ENCODE data around the gene CXCL12.

CXCL12 gene

DNA sequence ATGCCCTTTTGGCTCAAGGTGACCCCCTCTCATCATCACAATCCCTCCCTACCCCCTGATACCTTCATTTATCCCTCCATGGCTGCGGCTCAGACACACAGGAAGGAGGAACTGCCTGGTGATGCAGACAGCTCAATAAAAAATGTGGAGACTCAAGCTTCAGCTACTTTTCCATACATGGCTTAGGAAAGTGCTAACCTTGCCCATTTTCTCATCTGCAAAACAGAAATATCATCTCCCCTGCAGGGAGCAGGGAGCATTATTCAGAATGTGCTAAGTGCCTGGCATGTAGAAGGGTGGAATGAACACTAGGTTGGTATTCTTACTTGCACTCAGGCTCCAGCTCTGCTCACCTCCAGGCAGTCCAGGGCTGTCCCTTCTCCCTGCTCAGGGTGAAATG is 23.8 kb downstream of the CXCL12 start:
- no peak for DNase-seq

DNA sequence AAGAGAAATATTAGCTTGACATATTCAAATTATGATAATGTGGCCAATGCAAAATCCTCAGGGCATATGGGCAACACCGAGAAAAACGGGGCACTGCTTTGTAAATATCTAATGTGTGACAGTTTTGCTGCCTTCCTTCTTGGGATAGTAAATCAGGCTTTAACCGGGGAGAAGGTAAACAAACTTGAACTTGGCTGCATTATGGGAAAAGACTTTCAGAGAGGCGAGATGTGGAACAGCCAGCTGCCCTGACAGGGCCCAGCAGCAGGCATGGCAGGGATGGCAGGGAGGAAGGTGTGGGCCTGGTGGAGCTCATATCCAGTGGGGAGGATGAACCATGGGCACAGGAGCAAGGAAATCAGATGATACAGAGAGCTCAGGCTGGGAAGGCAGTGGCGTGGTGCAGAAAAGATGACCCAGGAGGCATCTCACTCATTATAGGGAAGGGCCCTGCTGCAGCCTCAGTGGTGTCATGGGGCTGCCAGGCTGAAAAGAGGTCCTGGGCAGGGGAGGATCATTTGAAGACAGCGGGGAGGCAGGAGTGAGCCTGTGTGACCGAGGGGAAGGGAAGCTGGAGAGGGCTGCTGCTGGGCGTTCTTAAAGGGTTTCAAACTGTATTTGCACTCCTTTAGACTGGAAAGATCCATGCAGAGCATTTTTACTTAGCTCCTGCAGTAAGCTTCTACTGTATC is 26.7 kb downstream of the CXCL12 start:
- no peak for DNase-seq

DNA sequence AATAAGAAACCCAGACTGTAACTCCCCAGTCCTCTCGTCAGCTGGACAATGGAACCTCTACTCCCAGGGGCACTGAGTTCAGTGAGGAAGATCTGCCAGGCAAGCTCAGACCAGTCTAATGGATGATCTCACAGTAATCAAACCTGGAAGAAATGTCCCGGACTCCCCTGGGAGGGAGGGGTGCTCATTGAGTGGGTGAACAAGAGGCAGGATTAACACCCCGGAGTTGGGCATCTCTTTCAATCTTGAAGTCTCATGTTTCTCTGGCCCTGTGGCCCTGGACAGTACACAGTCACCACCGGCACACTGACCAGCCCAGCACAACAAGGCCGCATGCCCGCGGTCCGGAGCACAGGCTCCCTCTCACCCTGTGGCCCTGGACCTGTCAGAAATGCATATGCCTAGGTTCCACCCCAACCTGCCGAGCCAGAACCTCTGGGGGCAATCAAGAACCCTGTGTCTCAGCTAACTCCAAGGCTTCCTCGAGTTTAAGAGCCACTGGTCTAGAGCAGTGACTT is 27.8 kb downstream of the CXCL12 start:
- no peak for DNase-seq

DNA sequence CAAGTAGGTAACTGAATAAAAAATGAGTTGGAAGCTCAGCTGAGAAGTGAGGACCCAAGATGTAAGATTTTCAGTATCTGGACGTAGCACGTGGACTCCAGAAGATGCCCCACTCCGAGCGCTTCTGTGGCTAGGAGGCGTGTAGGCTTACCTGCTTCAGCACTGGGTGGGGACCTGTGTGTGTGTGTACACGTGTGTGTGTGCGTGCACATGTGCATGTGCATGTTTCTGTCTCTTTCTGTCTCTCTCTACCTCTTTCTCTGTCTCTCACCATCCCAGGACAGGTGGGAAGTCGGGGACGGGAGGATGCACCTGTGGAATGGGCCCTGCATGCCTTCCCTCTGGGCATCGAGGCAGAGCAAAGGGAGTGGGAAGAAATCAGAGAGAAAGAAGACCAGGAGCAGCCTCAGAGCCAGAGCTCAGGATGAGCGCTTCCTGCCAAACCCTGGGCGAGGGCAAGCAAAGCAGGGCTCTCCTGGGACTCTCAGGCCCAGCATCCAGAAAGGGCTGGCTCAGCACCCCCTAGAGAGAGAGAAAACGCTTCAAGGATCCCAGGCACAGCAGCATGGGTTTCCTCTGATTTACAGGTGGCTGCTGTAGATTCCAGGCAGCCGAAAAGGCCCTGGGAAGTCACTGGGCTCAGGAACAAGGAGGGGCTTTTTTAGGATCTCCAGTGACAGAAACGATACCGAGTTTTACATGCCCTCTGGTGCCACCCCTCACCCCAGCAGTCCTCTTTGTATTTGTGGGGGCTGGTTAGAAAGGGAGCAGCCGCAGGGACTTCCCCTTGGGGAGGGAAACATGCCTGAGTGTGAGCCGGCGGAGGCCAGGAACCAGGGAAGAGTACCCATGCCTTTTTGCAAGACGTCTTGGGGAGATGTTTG is 28.5 kb downstream of the CXCL12 start:
- DNase-seq, result no peak

DNA sequence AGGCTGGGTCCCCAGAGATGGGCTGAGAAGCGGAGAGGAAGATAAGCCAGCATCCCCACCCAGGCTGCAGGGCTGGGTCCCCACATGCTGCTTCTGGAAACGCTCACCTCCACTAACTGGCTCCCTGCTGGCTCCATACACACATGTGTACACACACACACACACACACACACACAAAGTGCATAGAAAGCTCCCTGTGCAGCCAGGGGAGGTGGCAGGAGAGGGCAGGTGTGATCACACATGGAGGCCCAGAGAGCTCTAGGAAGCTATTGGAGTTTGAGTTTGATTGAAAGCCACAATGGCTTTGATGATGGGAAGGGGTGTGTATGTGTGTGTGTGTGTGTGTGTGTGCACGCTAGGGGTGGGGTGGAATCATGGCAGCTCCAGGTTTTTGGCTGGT is 29.3 kb downstream of the CXCL12 start:
- no peak for DNase-seq

DNA sequence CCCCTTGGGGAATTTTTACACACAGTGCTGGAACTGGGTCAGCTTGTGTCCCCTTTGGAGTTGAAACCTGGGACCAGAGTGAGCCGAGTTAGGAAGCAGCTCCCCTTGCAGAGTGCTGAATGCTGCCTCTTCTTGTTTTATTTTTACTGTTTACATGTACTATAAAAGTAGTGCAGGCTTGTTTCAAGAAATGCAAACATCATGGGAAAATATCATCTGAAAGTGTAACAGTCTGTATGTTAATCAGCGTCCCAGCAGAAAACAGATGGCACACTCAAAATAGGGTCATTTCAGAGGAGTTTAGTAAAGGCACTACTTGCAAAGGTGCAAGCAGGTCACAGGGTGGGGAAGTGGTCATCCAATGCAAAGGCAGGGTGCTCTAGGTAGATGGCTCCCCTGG is 30.1 kb downstream of the CXCL12 start:
- no peak for DNase-seq

DNA sequence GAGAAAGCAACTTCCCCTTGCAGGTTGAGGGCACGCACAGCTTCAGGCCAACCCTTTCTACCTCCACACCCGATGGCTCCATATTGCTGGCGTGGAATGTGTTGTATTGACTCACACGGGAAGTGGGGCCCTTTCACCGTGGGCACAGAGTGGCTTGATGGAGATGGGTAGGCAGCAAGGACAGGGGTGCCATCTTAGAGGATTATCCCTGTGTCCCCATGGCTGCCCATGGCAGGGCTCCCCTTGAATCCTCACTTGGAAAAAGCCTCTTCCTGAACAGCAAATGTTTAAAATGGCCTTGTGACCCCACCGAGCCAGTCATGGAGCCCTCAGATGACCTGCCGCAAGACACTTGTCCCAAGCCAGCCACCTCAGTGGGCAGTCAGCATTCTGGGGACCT is 31.2 kb downstream of the CXCL12 start:
- no peak for DNase-seq

DNA sequence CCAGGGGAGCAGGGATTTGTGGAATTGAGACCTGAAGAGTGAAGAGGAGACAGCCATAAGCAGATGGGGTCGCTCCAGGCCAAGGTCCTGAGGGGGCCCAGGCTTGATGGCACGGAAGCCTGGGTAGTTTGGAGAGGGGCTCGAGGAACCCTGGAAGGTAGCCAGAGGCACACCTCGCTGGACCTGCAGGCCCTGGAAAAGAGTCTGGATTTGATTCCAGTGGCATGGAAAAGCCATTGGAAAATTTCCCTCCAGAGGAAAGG is 31.8 kb downstream of the CXCL12 start:
- no peak for DNase-seq

DNA sequence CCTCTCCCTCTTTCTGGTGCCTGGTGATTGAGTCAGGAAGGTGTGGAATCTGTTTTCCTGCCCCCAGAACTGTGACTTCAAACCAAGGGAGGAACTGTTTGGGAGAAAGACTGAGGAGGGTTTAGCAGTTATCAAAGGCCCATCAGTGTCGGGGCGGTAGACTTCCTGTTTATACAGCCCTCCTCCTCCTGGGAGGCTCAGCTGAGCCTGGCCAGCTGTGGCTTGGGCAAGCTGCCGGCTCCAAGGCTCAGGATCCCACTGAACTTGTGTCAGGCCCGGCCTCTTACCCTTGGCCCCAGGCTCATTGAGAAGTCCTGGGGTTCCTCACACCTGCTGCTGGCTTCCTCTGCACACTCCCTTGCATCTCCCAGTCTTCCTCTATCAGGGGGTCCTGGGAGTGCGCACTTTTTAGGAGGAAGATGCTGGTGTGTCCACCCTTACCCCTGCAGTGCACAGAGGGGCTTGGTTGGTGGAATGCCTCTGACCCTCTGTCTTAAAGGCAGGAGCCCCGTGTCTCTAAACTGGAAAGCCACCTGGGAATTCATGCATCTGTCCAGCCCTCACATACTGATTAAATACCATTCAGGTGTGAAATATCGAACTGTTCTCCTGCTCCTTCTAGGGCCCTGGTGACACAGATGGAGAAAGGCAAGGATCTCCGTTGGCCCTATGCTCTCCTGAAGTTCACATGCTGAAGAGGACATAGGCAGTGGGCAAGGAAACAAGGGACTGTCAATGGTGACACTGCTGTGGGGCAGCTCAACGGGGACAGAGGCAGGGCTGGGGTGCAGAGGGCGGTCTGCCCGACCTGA is 32.4 kb downstream of the CXCL12 start:
- no peak for DNase-seq

DNA sequence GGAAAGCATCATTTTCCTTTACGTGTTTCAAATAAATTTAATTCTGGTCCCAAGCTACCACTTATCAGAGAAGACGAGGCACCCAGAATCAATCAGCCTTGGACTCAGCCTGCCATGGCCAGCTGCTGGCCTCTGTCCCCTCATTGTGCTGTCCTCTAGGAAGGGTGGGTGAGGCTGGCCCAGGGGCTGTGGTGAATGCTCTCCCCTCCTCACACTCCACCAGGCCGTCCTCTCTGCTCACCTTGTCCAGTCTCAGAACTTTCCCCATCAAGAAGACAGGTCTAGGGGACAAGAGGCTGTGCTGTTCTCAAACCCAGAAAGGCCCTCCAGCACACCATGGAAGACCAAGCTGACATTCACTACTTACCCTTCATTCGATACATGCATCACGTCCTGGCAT is 36.4 kb downstream of the CXCL12 start:
- DNase-seq, result no peak

DNA sequence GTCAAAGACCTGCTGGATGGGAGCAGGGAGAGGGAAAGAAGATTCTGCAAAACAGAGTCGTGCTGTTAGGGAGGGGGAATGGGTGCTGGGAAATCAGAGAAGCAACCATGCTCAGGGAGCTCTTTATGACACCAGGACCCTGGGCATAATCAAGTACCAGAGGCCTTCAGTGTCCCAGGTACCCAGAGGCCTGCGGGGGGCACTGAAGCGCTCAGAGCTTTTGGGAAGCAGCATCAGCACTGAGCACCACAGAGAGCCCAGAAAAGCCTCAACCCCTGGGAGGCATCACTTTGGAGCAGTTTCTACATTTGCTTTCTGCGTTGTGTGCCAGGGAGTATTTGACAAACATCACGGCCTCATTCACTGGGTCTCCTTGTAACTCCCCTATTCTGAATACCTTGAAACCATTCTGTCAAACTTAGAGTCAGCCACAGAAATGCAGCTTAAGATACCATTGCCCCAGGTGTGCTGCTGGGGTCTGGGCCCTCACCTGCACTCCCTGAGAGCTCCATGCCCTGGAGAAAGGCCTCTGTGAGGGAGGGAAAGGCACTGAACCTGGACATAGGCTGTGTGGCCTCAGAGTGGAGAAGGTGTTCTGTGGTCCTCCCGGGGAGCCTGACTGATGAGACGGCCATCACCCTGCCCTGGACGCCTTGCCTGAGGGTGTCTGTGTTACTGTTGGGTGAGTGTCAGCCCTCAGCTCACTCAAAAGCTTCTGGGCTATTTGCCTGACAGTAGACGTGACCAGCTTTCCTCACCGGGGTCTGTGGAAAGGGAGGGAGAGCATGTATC is 37.1 kb downstream of the CXCL12 start:
- no peak for DNase-seq

DNA sequence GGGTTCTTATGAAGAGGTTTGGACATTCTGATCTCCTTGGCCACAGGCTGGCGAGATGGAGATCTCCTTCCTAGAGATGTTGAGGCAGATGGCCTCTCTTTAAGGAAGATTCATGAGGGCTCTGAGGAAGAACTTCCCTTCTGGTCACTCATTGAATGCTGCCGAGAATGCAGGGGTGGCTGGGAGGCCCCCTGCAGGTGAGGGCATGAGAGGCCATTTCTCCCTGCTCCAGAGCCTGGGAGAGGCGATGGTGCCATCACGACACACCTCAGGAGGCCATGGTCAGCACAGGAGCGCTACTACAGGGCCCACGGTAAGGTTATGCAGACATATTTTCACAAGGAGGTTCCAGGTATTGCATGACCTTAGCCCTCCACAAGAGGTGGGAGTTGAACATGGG is 40.2 kb downstream of the CXCL12 start:
- no peak for DNase-seq

DNA sequence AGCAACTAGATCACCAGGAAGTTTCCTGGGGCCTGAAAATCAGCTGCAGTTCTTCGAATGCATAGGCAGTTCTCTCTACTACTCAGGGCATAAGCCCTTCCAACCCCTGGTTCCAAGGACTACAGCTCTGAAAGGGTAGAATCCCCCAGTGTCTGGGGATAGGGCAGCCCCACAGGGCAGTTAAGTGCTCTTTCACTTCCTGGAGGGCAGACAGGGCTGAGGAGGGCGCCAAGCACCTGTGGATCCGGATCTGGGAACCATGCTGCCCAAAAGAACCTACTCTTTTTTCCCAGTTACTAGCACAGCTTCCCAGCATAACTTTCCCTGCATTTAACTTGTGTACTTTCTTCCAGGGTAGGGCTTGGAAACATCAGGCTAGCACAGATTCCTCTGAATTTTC is 41.1 kb downstream of the CXCL12 start:
- no peak for DNase-seq

DNA sequence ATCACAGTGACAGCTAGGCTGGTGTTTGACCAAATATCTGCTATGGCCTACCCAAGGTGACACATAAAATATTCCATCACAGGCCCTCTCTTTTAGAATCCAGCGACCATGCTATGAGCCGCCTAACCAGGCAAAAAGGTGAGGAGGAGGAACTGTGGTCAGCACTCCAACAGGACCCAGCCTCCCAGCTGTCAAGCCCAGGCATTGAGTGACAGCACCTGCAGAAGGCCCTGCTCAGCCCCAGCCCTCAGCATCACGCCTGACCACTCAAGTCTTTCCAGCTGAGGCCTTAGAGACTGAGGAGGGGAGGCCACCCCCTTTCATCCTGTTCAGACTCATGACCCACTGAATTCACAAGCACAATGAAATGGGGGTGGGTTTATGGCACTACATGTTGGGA is 43.0 kb downstream of the CXCL12 start:
- no peak for DNase-seq

DNA sequence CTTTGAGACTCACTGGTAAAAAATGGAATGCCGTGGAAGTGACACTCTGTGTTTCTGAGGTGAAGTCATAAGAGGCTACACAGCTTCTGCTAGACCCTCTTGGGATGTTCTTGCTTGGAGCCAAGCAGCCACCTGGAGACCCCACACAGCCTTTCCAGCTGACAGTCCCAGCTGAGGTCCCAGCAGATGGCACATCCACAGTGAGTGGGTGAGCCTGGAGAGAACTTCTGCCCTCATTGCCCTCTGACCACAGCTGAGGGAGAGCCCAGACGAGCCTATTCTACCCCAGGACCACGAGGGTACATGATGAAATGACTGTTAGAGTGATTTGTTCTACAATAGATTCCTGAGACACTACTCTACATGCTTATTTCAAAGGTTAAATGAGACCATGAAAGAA is 44.3 kb downstream of the CXCL12 start:
- DNase-seq, result no peak

DNA sequence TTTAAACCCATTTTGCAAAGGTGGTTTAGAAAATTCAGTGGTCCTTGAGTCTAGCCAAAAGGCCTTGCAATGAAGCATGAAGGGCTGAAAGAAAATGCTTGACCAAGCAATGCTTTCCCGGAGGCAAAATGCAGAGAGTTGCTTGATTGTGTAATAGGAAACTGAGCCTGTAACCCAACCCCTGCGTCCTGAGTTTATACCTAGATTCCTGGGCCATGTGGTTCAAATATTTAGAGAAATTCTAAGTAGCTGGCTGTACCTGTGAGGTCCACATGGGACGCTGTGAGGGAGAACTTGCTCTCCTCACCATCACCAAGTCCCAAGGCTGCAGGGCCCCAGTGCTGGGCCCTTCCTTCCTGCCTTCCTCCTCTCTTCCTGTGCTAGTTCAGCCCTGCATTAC is 45.7 kb downstream of the CXCL12 start:
- DNase-seq, result no peak

DNA sequence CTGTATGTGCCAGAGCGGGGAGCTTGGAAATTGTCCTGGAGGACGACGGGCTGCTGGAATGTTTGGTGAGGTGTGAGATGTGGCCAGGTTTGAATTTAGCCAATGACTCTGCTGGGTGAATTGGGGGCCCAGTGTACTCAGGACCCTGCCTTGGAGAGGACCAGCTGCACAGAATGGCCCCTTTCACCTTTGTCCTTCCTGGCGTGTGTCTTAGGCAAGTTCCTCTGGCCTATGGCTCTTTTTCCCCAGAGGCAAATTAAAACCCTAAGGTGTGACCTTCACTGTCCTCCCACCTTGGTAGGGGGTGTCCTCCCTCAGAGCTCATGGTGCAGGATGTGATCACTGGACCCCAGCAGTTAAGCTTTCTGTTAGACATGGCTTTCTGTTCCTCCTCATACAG is 47.8 kb downstream of the CXCL12 start:
- DNase-seq, result no peak

DNA sequence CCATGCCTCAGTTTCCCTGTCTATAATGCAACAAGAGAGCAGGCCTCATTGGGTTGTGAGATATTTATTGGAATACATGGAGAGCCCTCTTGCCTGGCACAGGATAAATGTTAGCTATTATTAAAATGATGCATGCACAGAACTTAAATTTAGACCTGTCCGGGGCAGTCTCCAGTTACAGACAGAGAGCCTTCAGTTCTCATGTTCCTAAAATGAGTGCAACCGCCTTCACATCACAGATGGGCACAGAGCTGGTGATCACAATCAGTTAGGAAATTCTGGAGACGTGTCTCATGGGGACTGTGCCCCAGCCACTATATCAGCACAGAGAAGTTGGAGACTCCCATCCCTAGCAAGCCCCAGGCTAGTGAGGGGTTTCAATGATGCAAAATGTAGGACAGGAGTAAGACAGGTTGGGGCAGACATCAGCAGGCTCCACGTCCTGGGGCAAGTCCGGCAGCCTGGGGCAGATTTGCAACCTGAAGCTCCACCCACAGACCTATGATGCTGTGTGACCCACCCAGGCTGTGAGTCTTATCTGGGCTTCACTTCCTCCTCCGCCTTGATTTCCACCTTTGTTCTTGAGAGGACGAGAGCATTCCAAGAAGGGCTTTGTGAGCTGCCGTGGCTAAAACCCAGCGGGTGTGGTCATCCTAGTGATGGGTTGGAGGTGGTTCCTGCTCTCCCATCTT is 49.4 kb downstream of the CXCL12 start:
- no peak for DNase-seq

DNA sequence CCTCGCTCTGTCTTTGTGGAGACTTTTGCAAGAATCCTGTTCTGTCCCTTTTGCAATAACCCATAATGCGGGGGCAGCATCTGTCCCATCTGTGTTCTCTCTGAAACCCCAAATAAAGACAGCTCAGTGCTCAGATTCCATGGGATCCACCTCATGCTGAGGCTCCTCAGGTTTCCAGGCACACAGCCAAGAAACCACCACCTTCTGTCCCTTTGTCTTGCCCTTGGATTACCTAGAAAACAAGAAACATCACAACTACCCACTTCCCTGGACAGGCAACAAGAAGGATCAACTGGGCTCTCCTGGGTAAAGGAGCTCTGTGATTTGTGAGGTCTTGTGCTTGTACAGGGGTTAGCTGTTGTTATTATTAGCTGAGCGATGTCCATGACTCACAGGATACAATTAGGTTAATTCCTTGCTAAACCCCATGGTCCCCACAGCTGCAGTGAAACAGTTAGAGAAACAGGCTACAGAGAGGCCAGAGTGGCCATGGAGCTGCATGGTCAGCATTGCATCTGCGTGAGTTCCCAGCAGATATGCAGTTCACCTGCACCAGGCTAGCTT is 50.2 kb downstream of the CXCL12 start:
- DNase-seq, result no peak

DNA sequence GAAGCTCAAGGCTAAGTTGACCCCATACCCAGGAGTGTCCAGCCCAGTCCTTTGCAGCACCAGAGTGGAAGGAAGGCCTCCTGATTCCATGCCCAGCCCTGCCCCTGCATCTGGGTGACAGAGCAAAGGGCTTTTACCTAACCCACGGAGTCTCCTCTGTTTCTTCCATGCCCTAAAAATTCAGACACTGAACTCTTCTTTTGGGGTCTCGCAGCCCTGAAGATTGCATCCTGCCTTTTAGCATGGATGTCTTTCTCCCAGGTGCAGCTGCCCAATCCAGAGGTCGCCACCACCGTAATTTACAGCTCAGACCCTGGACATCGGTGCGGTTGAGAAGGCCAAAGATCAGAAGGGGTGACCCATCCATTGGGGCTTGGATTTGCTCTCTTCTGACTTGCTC is 50.8 kb downstream of the CXCL12 start:
- DNase-seq, result no peak

DNA sequence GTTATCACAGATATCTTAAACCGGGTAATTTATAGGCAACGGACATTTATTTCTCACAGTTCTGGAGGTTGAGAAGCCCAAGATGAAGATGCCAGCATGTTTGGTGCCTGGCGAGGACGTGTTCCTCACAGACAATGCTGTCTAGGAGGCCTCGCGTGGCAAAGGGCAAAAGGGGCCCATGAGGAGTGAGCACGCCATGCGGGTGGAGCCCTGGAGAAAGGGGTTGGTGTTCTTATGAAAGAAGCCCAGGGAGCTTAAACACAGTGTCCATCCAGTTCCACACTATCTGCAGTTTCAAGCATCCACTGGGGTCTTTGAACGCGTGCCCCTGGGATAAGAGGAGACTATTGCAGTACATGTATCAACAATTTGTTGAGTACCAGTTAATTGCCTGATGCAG is 51.4 kb downstream of the CXCL12 start:
- DNase-seq, result no peak

DNA sequence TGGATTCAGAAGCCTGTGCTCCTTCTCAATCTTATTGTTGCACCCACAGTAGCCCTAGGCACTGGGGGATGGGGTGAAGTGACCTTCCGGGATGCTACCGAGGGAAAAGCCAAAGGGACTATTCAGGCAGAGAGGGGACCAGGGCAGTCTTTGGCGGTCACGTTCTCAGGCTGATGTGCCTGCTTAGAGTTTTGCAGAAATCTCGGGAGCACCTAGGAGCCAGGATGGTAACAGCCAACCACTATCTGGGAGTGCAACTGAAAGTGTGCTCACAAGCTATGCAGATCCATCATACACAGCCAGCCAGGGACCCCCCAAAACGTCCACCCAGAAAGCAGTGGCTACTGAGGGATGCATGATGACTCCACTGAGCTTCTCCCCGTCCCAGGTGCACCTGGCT is 52.4 kb downstream of the CXCL12 start:
- DNase-seq, result no peak

Data from stimulated activated naive CD4-positive, alpha-beta T cell (primary cell).